Ovary (tissue), 9 donors: Measurements from ENCODE around the gene CHRDL1. TPM values are rescaled to one million over a fixed set of nuclear protein-coding genes. Genes with fewer than 3 reads are reported as not detected.

Experiments used
- DNase-seq, 5 donors: peaks; one replicate each; pipeline ENCODE4 v3.0.0-alpha.2; 2019 to 2020
- H3K27ac ChIP-seq, 2 donors: fragments of 200-600 bp; one replicate each; pipeline versions ENCODE4 v1.5.1 to v1.8.0; 2019 to 2022
- H3K27me3 ChIP-seq: fragments of 200-600 bp; one replicate; pipeline ENCODE4 v1.8.0; 2022
- H3K36me3 ChIP-seq: fragments of 200-600 bp; sonication (generic); one replicate; pipeline ENCODE4 v1.5.1; 2019
- H3K4me1 ChIP-seq: one replicate; pipeline ENCODE4 v1.8.1; 2013; ENCODE audit warnings: mild to moderate bottlenecking, moderate library complexity; ENCODE audit not compliant: insufficient read depth
- H3K4me3 ChIP-seq: fragments of 200-600 bp; sonication (generic); one replicate; pipeline ENCODE4 v1.5.1; 2017
- H3K9me3 ChIP-seq, 2 donors: fragments of 200-600 bp in 1 of 2; sonication (generic) in 1 of 2; one replicate each; pipeline versions ENCODE4 v1.5.1 to v1.8.1; 2013 to 2019; ENCODE audit warnings: mild to moderate bottlenecking in 1 of 2, moderate library complexity in 1 of 2
- CTCF ChIP-seq, 3 donors: fragments of 450-650 bp in 2 of 3; fragments of 200-600 bp in 1 of 3; IDR thresholded peaks; one replicate each; pipeline versions ENCODE4 v1.5.1 to v1.8.0; 2016 to 2022; ENCODE audit warnings: antibody characterized with exemption in 3 of 3, mild to moderate bottlenecking in 1 of 3
- EP300 ChIP-seq: sonication (generic); formaldehyde crosslinking; IDR thresholded peaks from one replicate; pipeline ENCODE4 v1.6.1; 2017; ENCODE audit warnings: antibody characterized with exemption
- POLR2A ChIP-seq: fragments of 450-650 bp; IDR thresholded peaks from one replicate; pipeline ENCODE4 v1.6.1; 2017; ENCODE audit warnings: antibody characterized with exemption, mild to moderate bottlenecking, moderate library complexity
- WGBS, 3 donors: extraction: QIAGEN DNeasy Blood & Tissue Kit in 1 of 3; methylation state at CpG; one replicate each; pipeline versions ENCODE4 v1.1.5 to v1.1.7; 2013 to 2017; 5-methylcytosine and 5-hydroxymethylcytosine counted together
- intact Hi-C, 4 donors: fragments of 100-400 bp; cut with DNase I; formaldehyde crosslinking; loops; one replicate each; pipeline versions ENCODE4 v1.11.0 to v1.15.1; 2022 to 2023
- polyA plus RNA-seq, 2 donors: library from polyadenylated mRNA; stranded (reverse); fragments of 200-250 nt in 1 of 2; fragments of 350-450 nt in 1 of 2; fragmentation: Illumina TruSeq in 1 of 2; extraction: RNeasy Lipid Tissue Mini Kit (QIAGEN cat#74804) in 1 of 2; gene quantifications; one replicate each; pipeline ENCODE4 v1.2.3, GENCODE V29; 2013 to 2014
- total RNA-seq, 7 donors: library from RNA; depleted of rRNA in 2 of 7; stranded (reverse); fragments of >200 nt in 2 of 7; fragmentation: NEBNext Ultra II Directional in 3 of 7; extraction: Animal tissue kit (Norgen Biotek cat#: 25700) in 3 of 7; gene quantifications; one replicate each; pipeline versions ENCODE4 v1.1.0 to v1.2.4, GENCODE V29; 2016 to 2023
- donor health status: DM: no; HTN: no; CAD: no; lungs with moderate emphysema.
- donor health status: DM: no; HTN: no; CAD: no.
- donor health status: Bipolar disorder and iron deficiency.
- donor health status: DM: yes; HTN: yes; CAD: no.
- donor health status: DM: no; HTN: no; CAD: no.
- donor health status: DM: yes; HTN: yes; CAD: no.

The CHRDL1 gene
- total and polyA plus RNA-seq, 9 donors = 0.66 to 70.2 (median 3.8) TPM

DNA sequence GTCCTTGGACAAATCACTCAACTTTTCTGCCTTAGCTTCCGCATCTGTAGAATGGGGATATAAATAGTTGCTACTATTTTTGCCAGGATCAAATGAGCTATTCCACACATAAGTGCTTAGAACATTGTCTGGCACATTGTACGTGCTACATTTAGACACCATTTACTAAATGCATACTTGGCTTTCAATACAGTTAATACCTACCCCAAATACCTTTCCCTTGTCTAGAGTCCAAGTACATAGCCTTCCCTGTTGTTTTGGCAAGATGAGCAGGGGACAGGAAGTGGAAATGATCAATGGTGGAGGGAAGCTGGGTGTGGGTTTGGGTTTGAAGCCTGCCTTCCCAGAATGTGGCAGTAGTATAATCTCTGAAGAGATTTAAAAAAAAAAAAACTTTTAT is 82.0 kb downstream of the CHRDL1 start:
- Histone ChIP-seq H3K36me3 (no peaks in the 10 kb centered on the region), H3K27me3 (no peaks in the 10 kb centered on the region), H3K4me1 (no peaks in the 10 kb centered on the region), H3K4me3 (no peak overlapping the region), H3K9me3 (no peaks in the 10 kb centered on the region), H3K27ac (no peak overlapping the region)
- no peak for DNase-seq
- intact Hi-C loops = no loop called here
- 71 to 75% (median 73%) methylated on average over 2 of the region's 2 CpGs for WGBS, 3 donors
- no peak for TF ChIP-seq POLR2A
- no peak for TF ChIP-seq EP300
- TF ChIP-seq CTCF (IDR thresholded peaks at IDR 0.05) = no peak

DNA sequence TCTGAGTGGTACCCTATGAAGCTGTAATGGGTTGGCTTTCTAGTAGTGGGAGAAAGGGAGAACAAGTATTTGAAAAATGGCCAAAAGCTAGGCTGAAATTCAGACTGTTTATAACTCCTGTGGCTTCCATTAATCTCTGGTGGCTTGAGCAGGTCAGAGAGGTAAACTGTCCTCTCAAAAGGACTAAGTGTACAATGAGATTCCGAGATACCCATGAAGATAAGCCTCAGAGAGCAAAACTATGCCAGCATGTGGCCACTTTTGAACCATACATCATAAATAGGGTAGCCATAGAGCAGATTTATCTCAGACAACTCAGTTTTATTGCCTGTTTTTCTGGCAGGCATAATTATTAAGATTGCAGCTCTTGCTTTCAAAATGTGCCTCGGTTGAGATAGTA is 89.2 kb downstream of the CHRDL1 start:
- WGBS, 3 donors = 30 to 37% (median 35%) methylated on average over 2 of the region's 2 CpGs
- Histone ChIP-seq H3K9me3 (no peaks in the 10 kb centered on the region), H3K4me3 (no peak overlapping the region), H3K27me3 (no peaks in the 10 kb centered on the region), H3K27ac (no peak overlapping the region), H3K36me3 (no peaks in the 10 kb centered on the region), H3K4me1 (no peaks in the 10 kb centered on the region)
- intact Hi-C loops = no loop called here
- no peak for DNase-seq
- no peak for TF ChIP-seq CTCF (IDR thresholded peaks at IDR 0.05)
- no peak for TF ChIP-seq EP300
- no peak for TF ChIP-seq POLR2A

DNA sequence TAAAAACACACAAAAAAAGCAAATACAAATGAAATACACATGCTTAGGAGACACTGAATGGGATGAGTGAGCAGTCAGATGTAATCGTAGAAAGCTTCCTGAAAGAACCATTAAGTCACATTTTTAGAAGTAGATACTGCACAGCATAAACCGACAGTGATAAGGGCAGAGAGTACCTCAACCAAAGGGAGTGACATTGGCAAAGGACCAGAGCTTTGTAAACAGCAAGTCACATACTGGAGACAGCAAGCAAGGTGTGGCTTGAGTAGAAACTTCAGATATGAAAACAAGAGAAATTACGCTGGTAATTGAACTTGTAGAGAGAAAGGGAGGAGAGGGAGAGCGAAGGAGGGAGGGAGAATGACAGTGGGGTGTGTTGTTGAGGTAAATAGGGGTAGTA is 92.0 kb downstream of the CHRDL1 start:
- TF ChIP-seq CTCF (IDR thresholded peaks at IDR 0.05) (no peak), POLR2A (no peak)
- Histone ChIP-seq H3K9me3 (no peaks in the 10 kb centered on the region), H3K27ac (no peak overlapping the region), H3K27me3 (no peaks in the 10 kb centered on the region), H3K4me3 (no peak overlapping the region), H3K36me3 (no peaks in the 10 kb centered on the region), H3K4me1 (no peaks in the 10 kb centered on the region)
- intact Hi-C loops = no loop called here
- WGBS, 3 donors = 54 to 63% (median 60%) methylated on average over 4 of the region's 4 CpGs
- no peak for DNase-seq

GRCh38 chrX:110699109-110699508 is 96.5 kb downstream of the CHRDL1 start:
- DNase-seq = no peak
- no peak overlapping the region for H3K4me3 ChIP-seq
- H3K27ac ChIP-seq = no peak overlapping the region
- intact Hi-C loops = no loop called here
- TF ChIP-seq EP300 (no peak), POLR2A (no peak), CTCF (IDR thresholded peaks at IDR 0.05) (no peak)
- no peaks in the 10 kb centered on the region for H3K27me3 ChIP-seq
- no peaks in the 10 kb centered on the region for H3K36me3 ChIP-seq
- H3K9me3 ChIP-seq = no peaks in the 10 kb centered on the region
- H3K4me1 ChIP-seq = no peaks in the 10 kb centered on the region

DNA sequence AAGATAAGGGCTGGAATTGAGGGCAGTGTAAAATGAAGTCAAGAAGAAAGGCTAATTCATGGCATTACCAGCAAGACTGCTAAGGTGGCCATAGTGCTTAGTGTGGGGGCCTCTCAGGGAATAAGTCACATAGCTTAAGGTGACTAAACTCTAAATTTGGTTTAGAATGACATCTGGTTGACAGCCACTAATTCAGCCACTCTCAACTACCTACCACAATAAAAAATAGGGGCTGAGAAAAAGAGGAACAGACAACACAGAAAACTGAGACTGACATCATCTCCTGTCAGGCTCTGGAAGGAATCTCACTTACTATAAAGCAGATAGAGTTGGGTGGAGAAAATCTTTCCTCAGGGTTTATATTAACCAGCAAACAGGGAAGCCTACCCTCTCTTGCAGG is 96.9 kb downstream of the CHRDL1 start:
- Histone ChIP-seq H3K4me1 (no peaks in the 10 kb centered on the region), H3K27me3 (no peaks in the 10 kb centered on the region), H3K9me3 (no peaks in the 10 kb centered on the region), H3K4me3 (no peak overlapping the region), H3K36me3 (no peaks in the 10 kb centered on the region), H3K27ac (no peak overlapping the region)
- TF ChIP-seq EP300 = no peak
- TF ChIP-seq CTCF (IDR thresholded peaks at IDR 0.05) = no peak
- no peak for TF ChIP-seq POLR2A
- intact Hi-C loops = no loop called here
- DNase-seq = no peak
